WTC11 (cell line): Measurements from ENCODE around the gene ZNF431. TPM values are rescaled to one million over a fixed set of nuclear protein-coding genes. Genes with fewer than 3 reads are reported as not detected.

Experiments
- ATAC-seq: fragments of 200-7000 bp; cut with Tn5 transposase; 2 replicates; pipeline ENCODE4 v1.10.0; 2021; ENCODE audit warnings: mild to moderate bottlenecking, moderate library complexity
- CTCF ChIA-PET: fragments of 300-600 bp; sonication (Branson Sonifier 250); formaldehyde crosslinking; loops from one replicate; lab custom pipeline; 2021; ENCODE audit warnings: antibody characterized with exemption; lab: Charles Lee
- POLR2A ChIA-PET: fragments of 350-600 bp; sonication (Branson Sonifier 250); formaldehyde crosslinking; loops from one replicate; lab custom pipeline; 2021; ENCODE audit warnings: antibody characterized with exemption; lab: Charles Lee
- DNase-seq: peaks from one replicate; pipeline ENCODE4 v3.0.0; 2021; ENCODE audit warnings: low spot score
- H3K27ac Mint-ChIP-seq: 2 replicates; pipeline ENCODE4 v1.8.0; 2021; ENCODE audit warnings: mixed read lengths
- H3K27me3 Mint-ChIP-seq: 2 replicates; pipeline ENCODE4 v1.8.0; 2021; ENCODE audit warnings: low read depth, mild to moderate bottlenecking, moderate library complexity, mixed read lengths
- H3K36me3 Mint-ChIP-seq: 2 replicates; pipeline ENCODE4 v1.8.0; 2021; ENCODE audit warnings: mixed read lengths
- H3K4me1 Mint-ChIP-seq: 2 replicates; pipeline ENCODE4 v1.8.0; 2022; ENCODE audit warnings: mixed read lengths
- H3K4me3 Mint-ChIP-seq: 2 replicates; pipeline ENCODE4 v1.8.0; 2021; ENCODE audit warnings: mild to moderate bottlenecking, moderate library complexity, mixed read lengths
- H3K9me3 Mint-ChIP-seq: 2 replicates; pipeline ENCODE4 v1.8.0; 2021; ENCODE audit warnings: mixed read lengths
- AFF4 ChIP-seq: sonication (generic); formaldehyde crosslinking; IDR thresholded peaks from 2 replicates; pipeline ENCODE4 v1.8.1; 2023; ENCODE audit warnings: mild to moderate bottlenecking, missing genetic modification reagents, borderline replicate concordance
- CBFB ChIP-seq: sonication (generic); formaldehyde crosslinking; IDR thresholded peaks from 2 replicates; pipeline ENCODE4 v1.8.1; 2022; ENCODE audit warnings: mild to moderate bottlenecking, low read depth, missing genetic modification reagents
- CTCF ChIP-seq: fragments of 200-600 bp; IDR thresholded peaks from 2 replicates; pipeline ENCODE4 v1.8.0; 2022; ENCODE audit warnings: antibody characterized with exemption
- FOXP4 ChIP-seq: sonication (generic); formaldehyde crosslinking; IDR thresholded peaks from 2 replicates; pipeline ENCODE4 v1.8.0; 2022; ENCODE audit warnings: mild to moderate bottlenecking, missing genetic modification reagents
- MLX ChIP-seq: sonication (generic); formaldehyde crosslinking; IDR thresholded peaks from 2 replicates; pipeline ENCODE4 v1.8.1; 2023; ENCODE audit warnings: mild to moderate bottlenecking, missing genetic modification reagents, moderate library complexity
- NR1H2 ChIP-seq: sonication (generic); formaldehyde crosslinking; IDR thresholded peaks from 2 replicates; pipeline ENCODE4 v1.9.0; 2021; ENCODE audit warnings: mild to moderate bottlenecking, moderate library complexity, missing genetic modification reagents
- PREB ChIP-seq: sonication (generic); formaldehyde crosslinking; IDR thresholded peaks from 2 replicates; pipeline ENCODE4 v1.8.1; 2022; ENCODE audit warnings: mild to moderate bottlenecking, missing genetic modification reagents, moderate library complexity, borderline replicate concordance
- SOX15 ChIP-seq: fragments of 250-450 bp; sonication (Bioruptor Pico); IDR thresholded peaks from 2 replicates; pipeline ENCODE4 v1.9.0; 2021; ENCODE audit warnings: mild to moderate bottlenecking
- TEAD1 ChIP-seq: sonication (generic); formaldehyde crosslinking; IDR thresholded peaks from 2 replicates; pipeline ENCODE4 v1.8.0; 2022; ENCODE audit warnings: mild to moderate bottlenecking, missing genetic modification reagents
- ZBTB21 ChIP-seq: sonication (generic); formaldehyde crosslinking; IDR thresholded peaks from 2 replicates; pipeline ENCODE4 v1.8.1; 2023; ENCODE audit warnings: mild to moderate bottlenecking, missing genetic modification reagents, borderline replicate concordance
- ZNF121 ChIP-seq: sonication (generic); formaldehyde crosslinking; IDR thresholded peaks from 2 replicates; pipeline ENCODE4 v1.8.0; 2023; ENCODE audit warnings: missing genetic modification reagents
- ZNF219 ChIP-seq: sonication (generic); formaldehyde crosslinking; IDR thresholded peaks from 2 replicates; pipeline ENCODE4 v1.8.0; 2023; ENCODE audit warnings: missing genetic modification reagents, mild to moderate bottlenecking, borderline replicate concordance
- ZNF281 ChIP-seq: sonication (generic); formaldehyde crosslinking; IDR thresholded peaks from 2 replicates; pipeline ENCODE4 v1.8.0; 2023; ENCODE audit warnings: mild to moderate bottlenecking, missing genetic modification reagents
- ZNF317 ChIP-seq: sonication (generic); formaldehyde crosslinking; IDR thresholded peaks from 2 replicates; pipeline ENCODE4 v1.8.1; 2023; ENCODE audit warnings: low read depth, mild to moderate bottlenecking, moderate library complexity, missing genetic modification reagents, borderline replicate concordance
- ZNF512 ChIP-seq: sonication (generic); formaldehyde crosslinking; IDR thresholded peaks from 2 replicates; pipeline ENCODE4 v1.8.1; 2022; ENCODE audit warnings: missing genetic modification reagents, borderline replicate concordance
- ZNF532 ChIP-seq: fragments of 250-450 bp; sonication (Bioruptor Pico); IDR thresholded peaks from 2 replicates; pipeline ENCODE4 v1.9.0; 2021; ENCODE audit warnings: mild to moderate bottlenecking, borderline replicate concordance
- total RNA-seq: library from RNA; stranded (reverse); gene quantifications from 3 replicates; pipeline ENCODE4 v1.2.3, GENCODE V29; 2021

The ZNF431 gene
- total RNA-seq, 1 experiment from 2014 or later, result 42.1 TPM

GRCh38 chr19:21134934-21135366 lies 6.9 kb upstream of the ZNF431 start (continued):
- TF ChIP-seq ZNF532 (CRISPR knock-in tag), result no peak
- no peak for TF ChIP-seq ZNF317 (CRISPR knock-in tag)
- no peak for TF ChIP-seq PREB (CRISPR knock-in tag)
- TF ChIP-seq ZNF281, result no peak
- TF ChIP-seq TEAD1 (CRISPR knock-in tag), result no peak
- no peak for TF ChIP-seq ZNF219 (CRISPR knock-in tag)
- TF ChIP-seq ZNF512 (CRISPR knock-in tag), result no peak
- TF ChIP-seq MLX, result no peak

GRCh38 chr19:21135433-21135832 lies 6.4 kb upstream of the ZNF431 start:
- H3K27me3 Mint-ChIP-seq, result peaks cover 9% of the 10 kb centered on the region; the same call in 1 of the 2 replicates
- peaks cover 4% of the 10 kb centered on the region for H3K36me3 Mint-ChIP-seq
- H3K27ac Mint-ChIP-seq, result no peak overlapping the region
- H3K9me3 Mint-ChIP-seq, result peaks cover 29% of the 10 kb centered on the region
- CTCF ChIA-PET, result no interaction called here
- POLR2A ChIA-PET, result interaction anchor here (0.5 kb wide), 1 partner anchor 12 kb away, joined by 3 read pairs; no protein-coding TSS in a partner anchor
- DNase-seq, result no peak
- ATAC-seq, result peak; percentile 39
- H3K4me1 Mint-ChIP-seq, result peaks cover under 1% of the 10 kb centered on the region; the same call in 1 of the 2 replicates
- no peak overlapping the region for H3K4me3 Mint-ChIP-seq
- no peak for TF ChIP-seq NR1H2 (CRISPR knock-in tag)
- no peak for TF ChIP-seq ZBTB21 (CRISPR knock-in tag)
- TF ChIP-seq ZNF121 (CRISPR knock-in tag), result no peak
- TF ChIP-seq SOX15 (CRISPR knock-in tag), result no peak
- TF ChIP-seq CBFB (CRISPR knock-in tag), result no peak
- TF ChIP-seq FOXP4 (CRISPR knock-in tag), result no peak
- no peak for TF ChIP-seq AFF4
- TF ChIP-seq CTCF, result no peak
